Astrocyte (in vitro differentiated cells and primary cell): ENCODE results near the gene PRR15L. TPM values are rescaled to one million over a fixed set of nuclear protein-coding genes. Genes with fewer than 3 reads are reported as not detected.

ENCODE experiments used
- DNase-seq: peaks from one replicate; pipeline ENCODE4 v3.0.0-alpha.2; 2010; ENCODE audit warnings: low read depth
- FAIRE-seq: peaks from 2 replicates; lab custom pipeline; 2011; peaks lifted over from hg19 to GRCh38; lab: Jason Lieb, UNC
- H2AFZ ChIP-seq: 2 replicates; pipeline ENCODE4 v1.6.0; 2012; ENCODE audit warnings: low read depth, low read length, inconsistent platforms
- H3K27ac ChIP-seq: 2 replicates; pipeline ENCODE4 v1.5.1; 2011; ENCODE audit warnings: low read depth, low read length, inconsistent platforms
- H3K27me3 ChIP-seq: 2 replicates; pipeline ENCODE4 v1.6.0; 2011; ENCODE audit warnings: low read length, inconsistent platforms; ENCODE audit not compliant: insufficient read depth
- H3K36me3 ChIP-seq: 2 replicates; pipeline ENCODE4 v1.5.1; 2011; ENCODE audit warnings: low read length, inconsistent platforms; ENCODE audit not compliant: insufficient read depth
- H3K4me1 ChIP-seq: 2 replicates; pipeline ENCODE4 v1.5.1; 2011; ENCODE audit warnings: low read length, inconsistent platforms; ENCODE audit not compliant: insufficient read depth
- H3K4me2 ChIP-seq: 2 replicates; pipeline ENCODE4 v1.6.0; 2012; ENCODE audit warnings: low read length, inconsistent platforms
- H3K4me3 ChIP-seq: 2 replicates; pipeline ENCODE4 v1.5.1; 2011; ENCODE audit warnings: low read depth, mild to moderate bottlenecking, low read length, inconsistent platforms; ENCODE audit not compliant: insufficient read depth
- H3K79me2 ChIP-seq: 2 replicates; pipeline ENCODE4 v1.6.0; 2012; ENCODE audit warnings: mild to moderate bottlenecking, low read length, inconsistent platforms; ENCODE audit not compliant: insufficient read depth
- H3K9ac ChIP-seq: 2 replicates; pipeline ENCODE4 v1.6.0; 2012; ENCODE audit warnings: mild to moderate bottlenecking, low read length, inconsistent platforms
- H3K9me3 ChIP-seq: 2 replicates; pipeline ENCODE4 v1.5.1; 2012; ENCODE audit warnings: low read depth, mild to moderate bottlenecking, low read length, inconsistent platforms; ENCODE audit not compliant: insufficient read depth
- H4K20me1 ChIP-seq: 2 replicates; pipeline ENCODE4 v1.6.0; 2012; ENCODE audit warnings: low read length, inconsistent platforms; ENCODE audit not compliant: insufficient read depth
- H3K27ac Mint-ChIP-seq: one replicate; pipeline ENCODE4 v1.8.0; 2021; ENCODE audit warnings: mild to moderate bottlenecking, mixed read lengths; ENCODE audit not compliant: unreplicated experiment
- H3K27me3 Mint-ChIP-seq: one replicate; pipeline ENCODE4 v1.8.0; 2021; ENCODE audit warnings: low read depth, mixed read lengths; ENCODE audit not compliant: unreplicated experiment
- H3K36me3 Mint-ChIP-seq: one replicate; pipeline ENCODE4 v1.8.0; 2021; ENCODE audit warnings: low read depth, mixed read lengths; ENCODE audit not compliant: unreplicated experiment
- H3K4me1 Mint-ChIP-seq: one replicate; pipeline ENCODE4 v1.8.0; 2021; ENCODE audit warnings: low read depth, mixed read lengths; ENCODE audit not compliant: unreplicated experiment
- H3K4me3 Mint-ChIP-seq: one replicate; pipeline ENCODE4 v1.8.0; 2021; ENCODE audit warnings: mild to moderate bottlenecking, moderate library complexity, mixed read lengths; ENCODE audit not compliant: unreplicated experiment
- H3K9me3 Mint-ChIP-seq: one replicate; pipeline ENCODE4 v1.8.0; 2021; ENCODE audit warnings: mild to moderate bottlenecking, mixed read lengths; ENCODE audit not compliant: unreplicated experiment
- CTCF ChIP-seq: IDR thresholded peaks from 2 replicates; pipeline ENCODE4 v1.5.1; 2011; ENCODE audit warnings: low read depth, mild to moderate bottlenecking, inconsistent platforms, low read length, moderate library complexity; ENCODE audit not compliant: insufficient read depth
- EZH2 ChIP-seq: IDR thresholded peaks from 2 replicates; pipeline ENCODE4 v1.6.1; 2012; ENCODE audit warnings: mild to moderate bottlenecking, low read length, inconsistent platforms; ENCODE audit not compliant: insufficient read depth
- total RNA-seq: library from RNA; stranded (reverse); gene quantifications from 2 replicates; pipeline ENCODE4 v1.2.1, GENCODE V29; 2021

PRR15L gene
- total RNA-seq, 1 donor from 2014 or later: not detected

GRCh38 chr17:47956791-47957590, 692 bp downstream of the PRR15L start:
- no peak overlapping the region for H3K9ac ChIP-seq
- H3K4me3 Mint-ChIP-seq: no peak overlapping the region
- no peak overlapping the region for H3K27ac Mint-ChIP-seq
- no peaks in the 10 kb centered on the region for H3K9me3 ChIP-seq
- TF ChIP-seq CTCF: no peak
- no peak for TF ChIP-seq EZH2
- H3K4me1 Mint-ChIP-seq: no peaks in the 10 kb centered on the region
- no peak overlapping the region for H3K4me3 ChIP-seq
- peaks cover 4% of the 10 kb centered on the region for H3K4me1 ChIP-seq
- H3K9me3 Mint-ChIP-seq: peaks cover 2% of the 10 kb centered on the region
- no peak for DNase-seq
- H3K36me3 ChIP-seq: no peaks in the 10 kb centered on the region
- H3K27ac ChIP-seq: no peak overlapping the region
- no peak overlapping the region for H2AFZ ChIP-seq
- H3K36me3 Mint-ChIP-seq: peaks cover 6% of the 10 kb centered on the region
- peaks cover 5% of the 10 kb centered on the region for H3K27me3 ChIP-seq
- FAIRE-seq: no peak
- H3K4me2 ChIP-seq: no peak overlapping the region
- no peaks in the 10 kb centered on the region for H3K79me2 ChIP-seq
- peaks cover 33% of the 10 kb centered on the region for H3K27me3 Mint-ChIP-seq
- H4K20me1 ChIP-seq: no peaks in the 10 kb centered on the region

GRCh38 chr17:47955497-47956461, 1.9 kb downstream of the PRR15L start:
- no peaks in the 10 kb centered on the region for H3K36me3 ChIP-seq
- no peaks in the 10 kb centered on the region for H3K4me1 Mint-ChIP-seq
- no peaks in the 10 kb centered on the region for H3K9me3 Mint-ChIP-seq
- no peaks in the 10 kb centered on the region for H3K79me2 ChIP-seq
- DNase-seq (no peak), FAIRE-seq (no peak)
- no peak for TF ChIP-seq CTCF
- TF ChIP-seq EZH2: no peak
- H3K27ac ChIP-seq: no peak overlapping the region
- H3K27ac Mint-ChIP-seq: no peak overlapping the region
- H3K4me2 ChIP-seq: no peak overlapping the region
- H3K36me3 Mint-ChIP-seq: peaks cover 4% of the 10 kb centered on the region
- H3K27me3 ChIP-seq: peaks cover 5% of the 10 kb centered on the region
- H2AFZ ChIP-seq: no peak overlapping the region
- H3K4me3 Mint-ChIP-seq: no peak overlapping the region
- H3K9me3 ChIP-seq: no peaks in the 10 kb centered on the region
- H4K20me1 ChIP-seq: no peaks in the 10 kb centered on the region
- no peak overlapping the region for H3K9ac ChIP-seq
- peaks cover 4% of the 10 kb centered on the region for H3K4me1 ChIP-seq
- peaks cover 26% of the 10 kb centered on the region for H3K27me3 Mint-ChIP-seq
- H3K4me3 ChIP-seq: no peak overlapping the region
